ENCODE data around the gene PDE5A. TPM values are rescaled to one million over a fixed set of nuclear protein-coding genes. Genes with fewer than 3 reads are reported as not detected.

PDE5A gene
- total and polyA plus RNA-seq, 10 of the 15 experiments (the other 5 are each of a cell fraction or from before 2014, with no cell fraction given) = under 0.01 to 3.9 (median 0.26) TPM; not detected in 1

GRCh38 chr4:119672086-119672485, 43.5 kb upstream of the PDE5A start (continued):
- TF ChIP-seq, protein P1, sequence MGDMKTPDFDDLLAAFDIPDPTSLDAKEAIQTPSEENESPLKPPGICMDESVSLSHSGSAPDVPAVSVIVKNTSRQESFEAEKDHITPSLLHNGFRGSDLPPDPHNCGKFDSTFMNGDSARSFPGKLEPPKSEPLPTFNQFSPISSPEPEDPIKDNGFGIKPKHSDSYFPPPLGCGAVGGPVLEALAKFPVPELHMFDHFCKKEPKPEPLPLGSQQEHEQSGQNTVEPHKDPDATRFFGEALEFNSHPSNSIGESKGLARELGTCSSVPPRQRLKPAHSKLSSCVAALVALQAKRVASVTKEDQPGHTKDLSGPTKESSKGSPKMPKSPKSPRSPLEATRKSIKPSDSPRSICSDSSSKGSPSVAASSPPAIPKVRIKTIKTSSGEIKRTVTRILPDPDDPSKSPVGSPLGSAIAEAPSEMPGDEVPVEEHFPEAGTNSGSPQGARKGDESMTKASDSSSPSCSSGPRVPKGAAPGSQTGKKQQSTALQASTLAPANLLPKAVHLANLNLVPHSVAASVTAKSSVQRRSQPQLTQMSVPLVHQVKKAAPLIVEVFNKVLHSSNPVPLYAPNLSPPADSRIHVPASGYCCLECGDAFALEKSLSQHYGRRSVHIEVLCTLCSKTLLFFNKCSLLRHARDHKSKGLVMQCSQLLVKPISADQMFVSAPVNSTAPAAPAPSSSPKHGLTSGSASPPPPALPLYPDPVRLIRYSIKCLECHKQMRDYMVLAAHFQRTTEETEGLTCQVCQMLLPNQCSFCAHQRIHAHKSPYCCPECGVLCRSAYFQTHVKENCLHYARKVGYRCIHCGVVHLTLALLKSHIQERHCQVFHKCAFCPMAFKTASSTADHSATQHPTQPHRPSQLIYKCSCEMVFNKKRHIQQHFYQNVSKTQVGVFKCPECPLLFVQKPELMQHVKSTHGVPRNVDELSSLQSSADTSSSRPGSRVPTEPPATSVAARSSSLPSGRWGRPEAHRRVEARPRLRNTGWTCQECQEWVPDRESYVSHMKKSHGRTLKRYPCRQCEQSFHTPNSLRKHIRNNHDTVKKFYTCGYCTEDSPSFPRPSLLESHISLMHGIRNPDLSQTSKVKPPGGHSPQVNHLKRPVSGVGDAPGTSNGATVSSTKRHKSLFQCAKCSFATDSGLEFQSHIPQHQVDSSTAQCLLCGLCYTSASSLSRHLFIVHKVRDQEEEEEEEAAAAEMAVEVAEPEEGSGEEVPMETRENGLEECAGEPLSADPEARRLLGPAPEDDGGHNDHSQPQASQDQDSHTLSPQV (IDR thresholded peaks at IDR 0.05) = no peak
- TF ChIP-seq MYC (IDR thresholded peaks at IDR 0.05; ENCODE audit: insufficient read depth, insufficient read length, insufficient replicate concordance, low read length, severe bottlenecking) = no peak
- TF ChIP-seq STAT1 (conservative IDR thresholded peaks at IDR 0.05) = no peak
- no peak for TF ChIP-seq TBL1XR1 (IDR thresholded peaks at IDR 0.05; ENCODE audit: low read depth, low read length)
- TF ChIP-seq RAD51 (IDR thresholded peaks at IDR 0.05) = no peak
- no peak for TF ChIP-seq NRF1 (conservative IDR thresholded peaks at IDR 0.05; ENCODE audit: low read depth, low read length)
- no peak for TF ChIP-seq ASH2L (IDR thresholded peaks at IDR 0.05; ENCODE audit: borderline replicate concordance, low read depth)
- no peak for TF ChIP-seq IKZF1 (conservative IDR thresholded peaks at IDR 0.05)

GRCh38 chr4:119671205-119671604, 42.6 kb upstream of the PDE5A start:
- in situ Hi-C loops (cut with MboI) = no loop called here
- Histone ChIP-seq H3K4me2 (ENCODE audit: control insufficient read depth, insufficient read depth) (no peak overlapping the region), H3K4me3 (no peak overlapping the region), H3K4me1 (ENCODE audit: control insufficient read depth, insufficient read depth, low read length) (no peaks in the 10 kb centered on the region), H3K9me3 (replicated peaks; ENCODE audit: control insufficient read depth, insufficient read depth, low read length) (no peaks in the 10 kb centered on the region), H3K79me2 (ENCODE audit: control insufficient read depth, insufficient read depth, low read length) (no peaks in the 10 kb centered on the region), H3K27ac (ENCODE audit: control insufficient read depth, insufficient read depth) (no peak overlapping the region), H2AFZ (ENCODE audit: control insufficient read depth, low read depth, low read length) (no peak overlapping the region), H4K20me1 (ENCODE audit: control insufficient read depth, insufficient read depth) (no peaks in the 10 kb centered on the region), H3K27me3 (replicated peaks in 1 of 2; ENCODE audit: control insufficient read depth in 2 of 2, insufficient read depth in 2 of 2, low read length in 1 of 2) (no peaks in the 10 kb centered on the region), H3K9ac (ENCODE audit: control insufficient read depth, insufficient read depth, low read length) (no peak overlapping the region), H3K36me3 (ENCODE audit: control insufficient read depth in 2 of 2, insufficient read depth in 2 of 2, low read length in 1 of 2) (no peaks in the 10 kb centered on the region)
- TF ChIP-seq, protein P1 (IDR thresholded peaks at IDR 0.05) = no peak
- TF ChIP-seq MEF2B (IDR thresholded peaks at IDR 0.05; ENCODE audit: partially characterized antibody, poor library complexity, severe bottlenecking) (no peak), SUZ12 (IDR thresholded peaks at IDR 0.05; ENCODE audit: unreplicated experiment) (no peak), NFYB (IDR thresholded peaks at IDR 0.05; ENCODE audit: insufficient read depth, low read depth, low read length) (no peak), MEF2A (IDR thresholded peaks at IDR 0.05; ENCODE audit: insufficient read depth, low read depth, low read length) (no peak), FOXK2 (IDR thresholded peaks at IDR 0.05) (no peak), FOS (IDR thresholded peaks at IDR 0.05; ENCODE audit: borderline replicate concordance, extremely low read depth, insufficient read length) (no peak), POLR2AphosphoS2 (IDR thresholded peaks at IDR 0.05; ENCODE audit: low read depth, low read length) (no peak), IKZF1 (conservative IDR thresholded peaks at IDR 0.05) (no peak)
- intact Hi-C loops (cut with micrococcal nuclease; ENCODE audit: unreplicated experiment) = no loop called here
- no peak for ATAC-seq
- no TSS peak for BruUV-seq (replicated peaks)
- FAIRE-seq = no peak
- ChIA-PET SMC1A (ENCODE audit: uncharacterized antibody, unreplicated experiment) (interaction anchor here (0.9 to 2.5 kb wide), 5 partner anchors 8 to 17 kb away, joined by 3 to 12 read pairs (median 4); no protein-coding TSS in a partner anchor), RAD21 (ENCODE audit: unreplicated experiment) (no interaction called here), POLR2A (no interaction called here), CTCF (no interaction called here)
- DNase-seq (ENCODE audit: low read depth, low spot score) = no peak

Data from GM12878 (cell line).